Fibroblast of lung (primary cell): ENCODE measurements around the gene LSMEM2. TPM values are rescaled to one million over a fixed set of nuclear protein-coding genes. Genes with fewer than 3 reads are reported as not detected.

Experiments
- DNase-seq, 2 donors: peaks; one replicate each; pipeline versions ENCODE4 v3.0.0 to v3.0.0-alpha.2; 2010; ENCODE audit warnings: low read depth in 2 of 2
- H2AFZ ChIP-seq: 2 replicates; pipeline ENCODE4 v1.5.1; 2012; ENCODE audit warnings: low read length, control low read depth, inconsistent platforms
- H3K27ac ChIP-seq: 2 replicates; pipeline ENCODE4 v1.5.1; 2011; ENCODE audit warnings: low read length, control low read depth; ENCODE audit not compliant: insufficient read depth
- H3K27me3 ChIP-seq: 2 replicates; pipeline ENCODE4 v1.5.1; 2011; ENCODE audit warnings: mild to moderate bottlenecking, low read length; ENCODE audit not compliant: control insufficient read depth, insufficient read depth
- H3K36me3 ChIP-seq: 2 replicates; pipeline ENCODE4 v1.5.1; 2011; ENCODE audit warnings: low read length; ENCODE audit not compliant: control insufficient read depth, insufficient read depth
- H3K4me1 ChIP-seq: 2 replicates; pipeline ENCODE4 v1.5.1; 2011; ENCODE audit warnings: low read length; ENCODE audit not compliant: control insufficient read depth, insufficient read depth; ENCODE audit errors: extremely low read depth
- H3K4me2 ChIP-seq: 2 replicates; pipeline ENCODE4 v1.5.1; 2011; ENCODE audit warnings: low read length, control low read depth; ENCODE audit not compliant: insufficient read depth; ENCODE audit errors: extremely low read depth
- H3K4me3 ChIP-seq, 4 experiments: fragments of 200-600 bp in 1 of 4; sonication (generic) in 1 of 4; replicated peaks in 1 of 4; 2 replicates each; pipeline ENCODE4 v1.5.1; 2011 to 2016; ENCODE audit warnings: low read length in 4 of 4, low read depth in 3 of 4, mild to moderate bottlenecking in 3 of 4, control low read depth in 2 of 4, inconsistent platforms in 1 of 4, mixed read lengths in 1 of 4; ENCODE audit not compliant: insufficient read depth in 1 of 4; ENCODE audit errors: control extremely low read depth in 1 of 4
- H3K79me2 ChIP-seq: 2 replicates; pipeline ENCODE4 v1.5.1; 2012; ENCODE audit warnings: mild to moderate bottlenecking, low read length, inconsistent platforms; ENCODE audit not compliant: control insufficient read depth, insufficient read depth
- H3K9ac ChIP-seq: 2 replicates; pipeline ENCODE4 v1.5.1; 2011; ENCODE audit warnings: mild to moderate bottlenecking, low read length, control low read depth; ENCODE audit not compliant: insufficient read depth
- H3K9me3 ChIP-seq: 2 replicates; pipeline ENCODE4 v1.5.1; 2012; ENCODE audit warnings: low read depth, low read length; ENCODE audit not compliant: control insufficient read depth, insufficient read depth
- H4K20me1 ChIP-seq: 2 replicates; pipeline ENCODE4 v1.5.1; 2011; ENCODE audit warnings: low read length; ENCODE audit not compliant: control insufficient read depth, insufficient read depth; ENCODE audit errors: extremely low read depth
- CTCF ChIP-seq, 2 donors: IDR thresholded peaks in 1 of 2; conservative IDR thresholded peaks in 1 of 2; 1 replicate in 1 of 2; 2 replicates in 1 of 2; pipeline ENCODE4 v1.5.1; 2011 to 2012; ENCODE audit warnings: low read length in 2 of 2, control low read depth in 1 of 2, inconsistent platforms in 1 of 2, low read depth in 1 of 2, mild to moderate bottlenecking in 1 of 2
- EZH2 ChIP-seq: IDR thresholded peaks from 2 replicates; pipeline ENCODE4 v1.5.1; 2012; ENCODE audit warnings: low read length, control low read depth, mild to moderate bottlenecking; ENCODE audit errors: missing control alignments
- polyA plus RNA-seq, 2 donors: library from polyadenylated mRNA; depleted of rRNA in 1 of 2; stranded (reverse) in 1 of 2; unstranded in 1 of 2; fragments of >200 nt; gene quantifications; 2 replicates each; pipeline ENCODE4 v1.2.1, GENCODE V29; 2011 to 2012; ENCODE audit warnings: missing spikeins in 1 of 2
- total RNA-seq: library from RNA; depleted of rRNA; stranded (reverse); fragments of >200 nt; gene quantifications from 2 replicates; pipeline ENCODE4 v1.2.1, GENCODE V29; 2014

The LSMEM2 gene
- total and polyA plus RNA-seq, 2 donors (not counting 1 experiment from before 2014, with no cell fraction given) = not detected

- peak overlapping the region; percentile 57 for H3K9ac ChIP-seq
- peak overlapping the region; percentile 48 for H2AFZ ChIP-seq
- peaks cover 27% of the 10 kb centered on the region for H3K79me2 ChIP-seq
- H4K20me1 ChIP-seq = no peaks in the 10 kb centered on the region
- H3K4me3 ChIP-seq = peak overlapping the region; percentile 30 to 69 (median 65)
- no peaks in the 10 kb centered on the region for H3K9me3 ChIP-seq
- TF ChIP-seq EZH2 = no peak
- TF ChIP-seq CTCF (conservative IDR thresholded peaks at IDR 0.05 in 1 of 2, IDR thresholded peaks at IDR 0.05 in 1 of 2; ENCODE audit: low read depth in 1 of 2, low read length in 2 of 2) = no peak
- peaks cover 19% of the 10 kb centered on the region for H3K36me3 ChIP-seq
- H3K4me2 ChIP-seq = peak overlapping the region; percentile 54
- H3K27me3 ChIP-seq = no peaks in the 10 kb centered on the region
- H3K4me1 ChIP-seq = peaks cover 7% of the 10 kb centered on the region
- no peak for DNase-seq
- H3K27ac ChIP-seq = peak overlapping the region; percentile 99
Measured at GRCh38 chr3:50322115-50322385, 43.2 kb downstream of the LSMEM2 start.

DNA sequence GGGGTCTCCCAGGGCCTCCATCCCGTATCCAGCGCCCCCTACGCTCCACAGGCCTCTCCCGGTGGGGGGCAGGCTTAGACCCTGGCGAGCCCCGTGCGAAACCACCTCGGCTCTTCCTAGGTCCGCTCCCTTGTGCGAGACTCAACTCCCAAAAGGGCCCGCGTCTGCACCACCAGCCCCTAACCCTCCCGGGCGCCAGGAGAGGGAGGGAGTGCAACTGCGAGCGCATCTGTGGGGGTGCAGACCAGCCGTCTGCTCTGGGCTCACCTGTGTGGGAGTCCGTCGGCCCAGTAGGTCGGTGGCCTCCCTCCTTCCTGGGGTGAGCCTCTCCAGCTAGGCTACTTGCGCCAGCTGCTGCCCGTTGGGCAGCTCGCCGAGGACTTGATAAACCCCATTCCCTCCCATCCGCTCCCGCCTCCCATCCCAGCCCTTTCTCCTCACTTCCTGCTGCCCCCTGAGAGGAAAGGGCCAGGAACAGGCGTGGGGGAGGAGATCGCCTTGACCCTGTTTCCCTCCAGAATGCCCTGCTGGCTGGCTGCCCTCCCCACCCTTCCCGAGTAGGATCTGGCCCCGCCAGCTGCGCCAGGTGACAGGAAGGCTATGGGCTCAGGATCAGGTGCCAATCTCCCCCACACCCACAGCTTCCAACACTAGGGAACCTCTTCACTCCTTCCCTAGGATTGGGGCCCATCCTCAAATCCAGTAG is 43.7 kb downstream of the LSMEM2 start, which contains the start of gene HYAL2:
Gene HYAL2 (minus strand): TSS at position 360 of the 706 bp plus-strand sequence. CDS start 2,256 bp downstream, outside the sequence.
- no peaks in the 10 kb centered on the region for H4K20me1 ChIP-seq

DNA sequence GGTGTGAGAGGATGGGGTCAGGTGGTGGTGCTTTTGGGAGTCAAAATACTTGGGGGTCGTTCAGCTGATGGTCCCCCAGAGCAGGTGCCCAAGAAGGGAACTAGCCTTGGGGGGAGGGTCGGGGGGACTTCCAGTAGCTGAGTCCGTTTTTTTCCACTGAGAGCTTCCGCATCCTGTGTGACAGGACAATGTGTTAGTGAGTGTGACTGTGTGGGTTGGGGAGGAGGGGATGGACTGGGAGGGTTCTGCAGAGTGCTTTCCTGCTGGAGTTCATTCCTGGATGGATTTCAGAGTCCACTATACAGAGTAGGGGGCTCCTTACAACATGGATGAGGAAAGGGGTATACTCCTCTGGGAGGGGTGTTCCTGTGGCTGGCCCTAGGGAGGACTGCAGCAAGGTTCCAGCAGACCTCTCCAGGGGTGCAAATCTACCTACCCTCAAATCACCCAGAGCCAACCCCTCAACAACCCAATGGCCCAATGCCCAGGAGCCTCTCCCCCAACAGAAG is 44.3 kb downstream of the LSMEM2 start:
- Histone ChIP-seq H3K9ac (no peak overlapping the region), H3K36me3 (peaks cover 14% of the 10 kb centered on the region), H4K20me1 (no peaks in the 10 kb centered on the region), H3K27ac (no peak overlapping the region), H2AFZ (no peak overlapping the region), H3K9me3 (no peaks in the 10 kb centered on the region), H3K27me3 (no peaks in the 10 kb centered on the region), H3K4me2 (no peak overlapping the region), H3K4me1 (peaks cover 8% of the 10 kb centered on the region), H3K4me3 (no peak overlapping the region), H3K79me2 (peaks cover 34% of the 10 kb centered on the region)
- TF ChIP-seq EZH2 = no peak
- TF ChIP-seq CTCF (conservative IDR thresholded peaks at IDR 0.05 in 1 of 2, IDR thresholded peaks at IDR 0.05 in 1 of 2; ENCODE audit: low read depth in 1 of 2, low read length in 2 of 2) = no peak
- no peak for DNase-seq

More for the DNA sequence above, 43.7 kb downstream of the LSMEM2 start, which contains the start of gene HYAL2:
- no peak for DNase-seq
- no peak for TF ChIP-seq EZH2
- TF ChIP-seq CTCF (conservative IDR thresholded peaks at IDR 0.05 in 1 of 2, IDR thresholded peaks at IDR 0.05 in 1 of 2; ENCODE audit: low read depth in 1 of 2, low read length in 2 of 2) = no peak
- peak within 1 kb of the TSS; percentile 69 for H3K4me2 ChIP-seq
- H3K4me1 ChIP-seq = peaks cover 8% of the 10 kb centered on the region
- peaks cover 32% of the 10 kb centered on the region for H3K79me2 ChIP-seq
- H3K9me3 ChIP-seq = no peaks in the 10 kb centered on the region
- peak within 1 kb of the TSS; percentile 99 for H3K27ac ChIP-seq
- H3K36me3 ChIP-seq = peaks cover 18% of the 10 kb centered on the region
- H3K4me3 ChIP-seq = peak within 1 kb of the TSS; percentile 64 to 69 (median 66)
- H2AFZ ChIP-seq = peak within 1 kb of the TSS; percentile 95
- peak within 1 kb of the TSS; percentile 99 for H3K9ac ChIP-seq
- no peaks in the 10 kb centered on the region for H3K27me3 ChIP-seq
